GM23338 (cell line): Measurements from ENCODE around the gene MAP3K8. TPM values are rescaled to one million over a fixed set of nuclear protein-coding genes. Genes with fewer than 3 reads are reported as not detected.

Source experiments
- ATAC-seq: fragments of 200-7000 bp; cut with Tn5 transposase; 3 replicates; pipeline ENCODE4 v1.9.1; 2020
- DNase-seq: peaks from one replicate; pipeline ENCODE4 v3.0.0-alpha.2; 2015; ENCODE audit warnings: low spot score
- H2AFZ ChIP-seq: fragments of 200-600 bp; sonication (generic); 2 replicates; pipeline ENCODE4 v1.8.0; 2016; ENCODE audit warnings: antibody characterized with exemption, mild to moderate bottlenecking, moderate library complexity
- H3F3A ChIP-seq: fragments of 200-600 bp; sonication (generic); replicated peaks from 2 replicates; pipeline ENCODE4 v1.8.0; 2017; ENCODE audit warnings: antibody characterized with exemption, mixed run types, low read depth
- H3K27ac ChIP-seq: fragments of 200-600 bp; sonication (generic); 2 replicates; pipeline ENCODE4 v1.6.1; 2016; ENCODE audit warnings: low read depth
- H3K27me3 ChIP-seq: fragments of 200-600 bp; sonication (generic); 2 replicates; pipeline ENCODE4 v1.8.0; 2016; ENCODE audit warnings: mild to moderate bottlenecking, mixed run types, moderate library complexity; ENCODE audit not compliant: insufficient read depth
- H3K36me3 ChIP-seq: fragments of 200-600 bp; sonication (generic); 2 replicates; pipeline ENCODE4 v1.8.0; 2016; ENCODE audit warnings: mild to moderate bottlenecking; ENCODE audit not compliant: insufficient read depth
- H3K4me1 ChIP-seq: fragments of 200-600 bp; sonication (generic); 2 replicates; pipeline ENCODE4 v1.8.0; 2016; ENCODE audit warnings: mild to moderate bottlenecking, moderate library complexity; ENCODE audit not compliant: insufficient read depth
- H3K4me2 ChIP-seq: fragments of 200-600 bp; sonication (generic); 2 replicates; pipeline ENCODE4 v1.7.1; 2017; ENCODE audit warnings: mixed run types
- H3K4me3 ChIP-seq: fragments of 200-600 bp; sonication (generic); 2 replicates; pipeline ENCODE4 v1.6.1; 2016; ENCODE audit warnings: mixed run types
- H3K79me2 ChIP-seq: fragments of 200-600 bp; sonication (generic); replicated peaks from 2 replicates; pipeline ENCODE4 v1.8.0; 2017; ENCODE audit warnings: mild to moderate bottlenecking; ENCODE audit not compliant: insufficient read depth
- H3K9me2 ChIP-seq: fragments of 200-600 bp; sonication (generic); 2 replicates; pipeline ENCODE4 v1.8.0; 2017; ENCODE audit not compliant: insufficient read depth
- H4K20me1 ChIP-seq: fragments of 200-600 bp; sonication (generic); replicated peaks from 2 replicates; pipeline ENCODE4 v1.8.0; 2017; ENCODE audit warnings: mild to moderate bottlenecking; ENCODE audit not compliant: insufficient read depth
- H3K27ac Mint-ChIP-seq: 2 replicates; pipeline ENCODE4 v1.8.0; 2020; ENCODE audit warnings: inconsistent platforms, mild to moderate bottlenecking, moderate library complexity, mixed read lengths
- H3K27me3 Mint-ChIP-seq: 3 replicates; pipeline ENCODE4 v1.8.0; 2022; ENCODE audit warnings: low read depth, mild to moderate bottlenecking, moderate library complexity, mixed read lengths, inconsistent platforms; ENCODE audit not compliant: insufficient read depth, poor library complexity
- H3K36me3 Mint-ChIP-seq: 3 replicates; pipeline ENCODE4 v1.8.0; 2021; ENCODE audit warnings: low read depth, mild to moderate bottlenecking, inconsistent platforms, moderate library complexity, mixed read lengths
- H3K4me1 Mint-ChIP-seq: 3 replicates; pipeline ENCODE4 v1.8.0; 2020; ENCODE audit warnings: mild to moderate bottlenecking, inconsistent platforms, mixed read lengths
- H3K4me3 Mint-ChIP-seq: 3 replicates; pipeline ENCODE4 v1.8.0; 2021; ENCODE audit warnings: moderate library complexity, mild to moderate bottlenecking, inconsistent platforms, mixed read lengths
- H3K9me3 Mint-ChIP-seq: 3 replicates; pipeline ENCODE4 v1.8.0; 2020; ENCODE audit warnings: moderate library complexity, mild to moderate bottlenecking, inconsistent platforms, mixed read lengths
- EZH2 ChIP-seq: fragments of 200-600 bp; sonication (generic); IDR thresholded peaks from one replicate; pipeline ENCODE4 v1.8.0; 2017; ENCODE audit warnings: antibody characterized with exemption, mild to moderate bottlenecking, low read depth; ENCODE audit not compliant: unreplicated experiment
- EZH2phosphoT487 ChIP-seq: fragments of 200-600 bp; sonication (generic); IDR thresholded peaks from one replicate; pipeline ENCODE4 v1.8.1; 2018; ENCODE audit warnings: antibody characterized with exemption; ENCODE audit not compliant: unreplicated experiment
- STAT1 ChIP-seq: IDR thresholded peaks from one replicate; pipeline ENCODE4 v1.6.1; 2016; ENCODE audit warnings: antibody characterized with exemption; ENCODE audit not compliant: unreplicated experiment
- ZNF331 ChIP-seq: fragments of 250-450 bp; sonication (Bioruptor Pico); IDR thresholded peaks from 2 replicates; pipeline ENCODE4 v1.5.0; 2020; ENCODE audit warnings: low read depth, mild to moderate bottlenecking, moderate library complexity
- polyA plus RNA-seq: library from polyadenylated mRNA; unstranded; fragments of >200 nt; fragmentation: Nextera tagmentation; extraction: Ambion mirVana; gene quantifications from 2 replicates; pipeline ENCODE4 v1.2.1, GENCODE V29; 2016
- total RNA-seq: library from RNA; depleted of rRNA; stranded (reverse); fragments of >200 nt; shearing (Covaris generic); gene quantifications from 2 replicates; pipeline ENCODE4 v1.2.3, GENCODE V29; 2014
- TF ChIP-seq, protein P1 (sequence below): fragments of 250-450 bp; sonication (Bioruptor Pico); IDR thresholded peaks from 2 replicates; pipeline ENCODE4 v1.5.0; 2020; ENCODE audit warnings: mild to moderate bottlenecking, moderate library complexity

The MAP3K8 gene
- total and polyA plus RNA-seq, 2 experiments from 2014 or later: 3.5 to 5.0 TPM

DNA sequence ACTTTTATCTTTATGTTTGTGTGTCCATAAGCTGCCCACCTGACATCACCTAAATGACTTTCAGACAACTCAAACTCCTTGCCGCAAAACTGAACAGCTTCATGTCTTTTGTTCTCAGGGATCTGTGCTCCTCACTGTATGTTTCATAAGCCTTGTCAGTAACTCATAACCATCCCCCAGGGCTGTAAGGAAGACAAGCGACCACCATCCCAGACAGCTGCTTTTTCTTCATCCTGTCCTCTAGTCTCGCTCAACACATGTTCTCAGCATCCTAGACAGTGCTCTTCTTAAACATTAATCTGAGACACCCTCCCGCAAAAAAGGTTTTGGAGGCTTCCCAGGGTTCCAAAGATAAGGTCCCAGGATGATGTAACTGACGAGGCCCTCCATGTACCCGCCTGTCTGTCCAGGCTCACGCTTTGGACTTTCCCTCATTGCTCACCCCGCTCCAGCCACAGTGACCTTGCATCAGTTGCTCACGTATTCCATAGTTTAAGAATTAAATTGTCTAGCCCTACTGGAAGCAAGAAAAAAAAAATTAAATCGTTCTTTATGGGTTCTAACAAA is 69.8 kb downstream of the MAP3K8 start:
- H3K9me2 ChIP-seq: no peaks in the 10 kb centered on the region
- H3K36me3 Mint-ChIP-seq: no peaks in the 10 kb centered on the region
- H3K4me1 ChIP-seq: peaks cover 10% of the 10 kb centered on the region; the same call in 1 of the 2 replicates
- H3K4me3 ChIP-seq: no peak overlapping the region
- no peak overlapping the region for H2AFZ ChIP-seq
- no peaks in the 10 kb centered on the region for H3K27me3 ChIP-seq
- H3K4me3 Mint-ChIP-seq: no peak overlapping the region
- H3K4me2 ChIP-seq: no peak overlapping the region
- H3K4me1 Mint-ChIP-seq: peaks cover 16% of the 10 kb centered on the region; the same call in 2 of the 3 replicates
- no peaks in the 10 kb centered on the region for H3K36me3 ChIP-seq
- H3K79me2 ChIP-seq: no peaks in the 10 kb centered on the region
- H3K9me3 Mint-ChIP-seq: no peaks in the 10 kb centered on the region
- H4K20me1 ChIP-seq: no peaks in the 10 kb centered on the region
- no peak overlapping the region for H3K27ac ChIP-seq
- no peak for DNase-seq
- ATAC-seq: no peak
- peaks cover 5% of the 10 kb centered on the region for H3K27me3 Mint-ChIP-seq
- H3K27ac Mint-ChIP-seq: no peak overlapping the region; the same call in 1 of the 2 replicates
- TF ChIP-seq, protein P1, sequence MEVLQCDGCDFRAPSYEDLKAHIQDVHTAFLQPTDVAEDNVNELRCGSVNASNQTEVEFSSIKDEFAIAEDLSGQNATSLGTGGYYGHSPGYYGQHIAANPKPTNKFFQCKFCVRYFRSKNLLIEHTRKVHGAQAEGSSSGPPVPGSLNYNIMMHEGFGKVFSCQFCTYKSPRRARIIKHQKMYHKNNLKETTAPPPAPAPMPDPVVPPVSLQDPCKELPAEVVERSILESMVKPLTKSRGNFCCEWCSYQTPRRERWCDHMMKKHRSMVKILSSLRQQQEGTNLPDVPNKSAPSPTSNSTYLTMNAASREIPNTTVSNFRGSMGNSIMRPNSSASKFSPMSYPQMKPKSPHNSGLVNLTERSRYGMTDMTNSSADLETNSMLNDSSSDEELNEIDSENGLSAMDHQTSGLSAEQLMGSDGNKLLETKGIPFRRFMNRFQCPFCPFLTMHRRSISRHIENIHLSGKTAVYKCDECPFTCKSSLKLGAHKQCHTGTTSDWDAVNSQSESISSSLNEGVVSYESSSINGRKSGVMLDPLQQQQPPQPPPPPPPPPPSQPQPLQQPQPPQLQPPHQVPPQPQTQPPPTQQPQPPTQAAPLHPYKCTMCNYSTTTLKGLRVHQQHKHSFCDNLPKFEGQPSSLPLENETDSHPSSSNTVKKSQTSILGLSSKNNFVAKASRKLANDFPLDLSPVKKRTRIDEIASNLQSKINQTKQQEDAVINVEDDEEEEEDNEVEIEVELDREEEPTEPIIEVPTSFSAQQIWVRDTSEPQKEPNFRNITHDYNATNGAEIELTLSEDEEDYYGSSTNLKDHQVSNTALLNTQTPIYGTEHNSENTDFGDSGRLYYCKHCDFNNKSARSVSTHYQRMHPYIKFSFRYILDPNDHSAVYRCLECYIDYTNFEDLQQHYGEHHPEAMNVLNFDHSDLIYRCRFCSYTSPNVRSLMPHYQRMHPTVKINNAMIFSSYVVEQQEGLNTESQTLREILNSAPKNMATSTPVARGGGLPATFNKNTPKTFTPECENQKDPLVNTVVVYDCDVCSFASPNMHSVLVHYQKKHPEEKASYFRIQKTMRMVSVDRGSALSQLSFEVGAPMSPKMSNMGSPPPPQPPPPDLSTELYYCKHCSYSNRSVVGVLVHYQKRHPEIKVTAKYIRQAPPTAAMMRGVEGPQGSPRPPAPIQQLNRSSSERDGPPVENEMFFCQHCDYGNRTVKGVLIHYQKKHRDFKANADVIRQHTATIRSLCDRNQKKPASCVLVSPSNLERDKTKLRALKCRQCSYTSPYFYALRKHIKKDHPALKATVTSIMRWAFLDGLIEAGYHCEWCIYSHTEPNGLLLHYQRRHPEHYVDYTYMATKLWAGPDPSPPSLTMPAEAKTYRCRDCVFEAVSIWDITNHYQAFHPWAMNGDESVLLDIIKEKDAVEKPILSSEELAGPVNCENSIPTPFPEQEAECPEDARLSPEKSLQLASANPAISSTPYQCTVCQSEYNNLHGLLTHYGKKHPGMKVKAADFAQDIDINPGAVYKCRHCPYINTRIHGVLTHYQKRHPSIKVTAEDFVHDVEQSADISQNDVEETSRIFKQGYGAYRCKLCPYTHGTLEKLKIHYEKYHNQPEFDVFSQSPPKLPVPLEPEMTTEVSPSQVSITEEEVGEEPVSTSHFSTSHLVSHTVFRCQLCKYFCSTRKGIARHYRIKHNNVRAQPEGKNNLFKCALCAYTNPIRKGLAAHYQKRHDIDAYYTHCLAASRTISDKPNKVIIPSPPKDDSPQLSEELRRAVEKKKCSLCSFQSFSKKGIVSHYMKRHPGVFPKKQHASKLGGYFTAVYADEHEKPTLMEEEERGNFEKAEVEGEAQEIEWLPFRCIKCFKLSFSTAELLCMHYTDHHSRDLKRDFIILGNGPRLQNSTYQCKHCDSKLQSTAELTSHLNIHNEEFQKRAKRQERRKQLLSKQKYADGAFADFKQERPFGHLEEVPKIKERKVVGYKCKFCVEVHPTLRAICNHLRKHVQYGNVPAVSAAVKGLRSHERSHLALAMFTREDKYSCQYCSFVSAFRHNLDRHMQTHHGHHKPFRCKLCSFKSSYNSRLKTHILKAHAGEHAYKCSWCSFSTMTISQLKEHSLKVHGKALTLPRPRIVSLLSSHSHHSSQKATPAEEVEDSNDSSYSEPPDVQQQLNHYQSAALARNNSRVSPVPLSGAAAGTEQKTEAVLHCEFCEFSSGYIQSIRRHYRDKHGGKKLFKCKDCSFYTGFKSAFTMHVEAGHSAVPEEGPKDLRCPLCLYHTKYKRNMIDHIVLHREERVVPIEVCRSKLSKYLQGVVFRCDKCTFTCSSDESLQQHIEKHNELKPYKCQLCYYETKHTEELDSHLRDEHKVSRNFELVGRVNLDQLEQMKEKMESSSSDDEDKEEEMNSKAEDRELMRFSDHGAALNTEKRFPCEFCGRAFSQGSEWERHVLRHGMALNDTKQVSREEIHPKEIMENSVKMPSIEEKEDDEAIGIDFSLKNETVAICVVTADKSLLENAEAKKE (CRISPR knock-in tag): no peak
- TF ChIP-seq ZNF331 (CRISPR knock-in tag) (no peak), STAT1 (no peak), EZH2phosphoT487 (no peak), EZH2 (no peak)
- H3F3A ChIP-seq: no peaks in the 10 kb centered on the region
